Stimulated activated CD4-positive, alpha-beta T cell treated with anti-CD3 and anti-CD28 coated beads, Interleukin-1b, Interleukin-23, amount 100 ng/mL, for 4 hours (primary cell): ENCODE data around the gene KIF26A.
"Not testable (repeated sequence)": the region's sequence is repeated elsewhere in the genome, so short reads cannot be mapped to it uniquely, and the experiment has no call there.

Experiments used
- DNase-seq, 2 donors: peaks; one replicate each; pipeline ENCODE4 v3.0.0-alpha.2; 2020; ENCODE audit warnings: low read depth in 2 of 2

Gene KIF26A

GRCh38 chr14:104208331-104208730 is 69.9 kb downstream of the KIF26A start:
- not testable (repeated sequence) for DNase-seq

DNA sequence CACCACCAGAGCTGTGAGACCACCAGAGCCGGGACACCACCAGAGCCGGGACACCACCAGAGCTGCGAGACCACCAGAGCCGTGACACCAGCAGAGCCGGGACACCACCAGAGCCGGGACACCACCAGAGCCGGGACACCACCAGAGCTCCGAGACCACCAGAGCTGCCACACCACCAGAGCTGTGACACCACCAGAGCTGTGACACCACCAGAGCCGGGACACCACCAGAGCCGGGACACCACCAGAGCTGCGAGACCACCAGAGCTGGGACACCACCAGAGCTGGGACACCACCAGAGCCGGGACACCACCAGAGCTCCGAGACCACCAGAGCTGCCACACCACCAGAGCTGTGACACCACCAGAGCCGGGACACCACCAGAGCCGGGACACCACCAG is 70.7 kb downstream of the KIF26A start:
- not testable (repeated sequence) for DNase-seq

DNA sequence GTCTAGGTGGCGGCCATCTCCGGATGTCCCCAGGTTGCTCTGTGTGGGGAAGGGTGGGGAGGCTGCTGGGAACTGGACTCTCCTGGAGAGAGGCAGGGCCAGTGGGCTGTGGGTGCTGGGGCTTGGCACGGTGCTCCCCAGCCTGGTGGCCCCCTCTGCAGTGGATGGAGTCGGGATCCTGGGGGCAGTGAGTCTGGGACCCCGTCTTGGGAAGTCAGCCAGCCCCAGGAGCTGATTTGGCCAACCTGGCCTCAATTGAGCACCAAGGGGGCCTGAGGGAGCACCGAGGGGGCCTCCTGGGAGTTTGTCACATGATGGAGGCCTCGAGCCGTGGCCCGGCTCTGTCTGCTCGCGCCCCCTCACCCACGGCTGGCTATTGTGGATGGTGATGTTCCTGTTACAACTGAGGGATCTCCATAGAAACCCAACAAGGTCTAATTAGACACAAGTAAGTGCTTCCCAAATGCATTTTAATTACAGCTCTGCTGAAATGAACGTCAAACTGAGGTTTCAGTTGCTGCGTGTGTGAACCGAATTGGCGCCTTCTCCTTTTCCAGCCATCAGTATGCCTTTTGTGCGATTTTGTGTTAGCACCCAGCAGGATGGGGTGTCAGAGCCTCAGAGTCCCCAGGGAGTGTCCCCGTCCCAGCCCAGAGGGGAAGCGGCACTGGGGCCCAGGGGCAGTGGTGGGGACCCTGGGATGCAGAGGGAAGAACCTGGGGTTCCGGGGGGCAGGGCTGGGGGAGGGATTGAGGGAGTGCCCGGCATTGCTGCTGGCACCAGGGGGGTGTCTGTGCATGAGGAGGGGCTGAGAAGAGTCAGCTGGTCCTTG is 71.8 kb downstream of the KIF26A start:
- DNase-seq: no peak

DNA sequence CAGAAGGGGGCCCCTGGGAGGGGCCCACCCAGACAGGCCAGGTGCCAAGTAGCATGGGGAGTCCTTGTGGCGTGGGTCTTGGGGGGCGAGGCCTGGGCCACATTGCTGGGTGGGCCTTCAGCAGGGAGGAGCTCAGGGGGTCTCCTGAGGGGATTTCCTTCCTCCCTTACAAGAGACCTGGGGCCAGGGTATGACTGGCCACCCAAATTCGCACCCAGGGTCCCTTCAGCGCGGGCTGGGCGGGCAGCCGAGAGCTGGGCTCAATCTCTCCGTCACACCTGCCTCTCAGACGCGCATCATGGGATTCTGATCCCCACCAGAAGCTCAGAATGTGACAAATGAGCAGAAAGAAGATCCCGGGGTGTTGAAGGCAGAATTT is 72.4 kb downstream of the KIF26A start:
- no peak for DNase-seq

GRCh38 chr14:104211215-104211614 is 72.8 kb downstream of the KIF26A start:
- DNase-seq: no peak

- DNase-seq: no peak
Observed at GRCh38 chr14:104211741-104212140, 73.4 kb downstream of the KIF26A start.

- DNase-seq: no peak
Observed at GRCh38 chr14:104212206-104213095, 74.1 kb downstream of the KIF26A start.

GRCh38 chr14:104213301-104214034 is 75.1 kb downstream of the KIF26A start:
- DNase-seq: no peak

GRCh38 chr14:104214431-104215218 is 76.2 kb downstream of the KIF26A start:
- no peak for DNase-seq

DNA sequence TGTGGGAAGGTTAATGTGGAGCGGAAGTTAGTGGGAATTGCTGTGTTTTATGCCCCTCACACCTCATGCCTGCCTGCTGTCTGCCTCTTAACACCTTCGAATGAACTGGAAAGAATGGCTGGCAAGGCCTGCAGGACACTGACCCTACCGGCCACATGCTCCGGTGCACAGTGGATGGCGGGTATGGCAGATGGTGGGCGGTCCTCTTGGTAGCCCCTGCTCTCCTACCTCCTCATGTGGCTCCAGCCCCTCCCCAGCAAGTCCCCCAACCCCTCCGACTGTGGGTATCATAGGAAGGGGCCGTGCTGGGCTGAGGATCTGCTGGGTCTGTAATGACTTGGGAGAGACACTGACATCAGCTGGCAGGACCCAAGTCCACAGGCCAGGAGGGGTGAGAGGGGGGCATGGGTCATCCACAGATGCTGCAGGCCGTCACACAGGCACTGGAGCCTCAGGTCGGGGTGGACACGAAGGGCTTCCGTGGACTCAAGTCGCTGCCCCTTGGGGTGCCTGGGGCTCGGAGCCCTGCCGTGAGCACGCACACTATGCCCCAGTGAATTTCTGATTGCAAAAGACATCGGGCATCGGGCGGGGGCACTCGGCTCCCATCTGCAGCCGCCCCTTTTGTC is 77.4 kb downstream of the KIF26A start:
- no peak for DNase-seq

DNA sequence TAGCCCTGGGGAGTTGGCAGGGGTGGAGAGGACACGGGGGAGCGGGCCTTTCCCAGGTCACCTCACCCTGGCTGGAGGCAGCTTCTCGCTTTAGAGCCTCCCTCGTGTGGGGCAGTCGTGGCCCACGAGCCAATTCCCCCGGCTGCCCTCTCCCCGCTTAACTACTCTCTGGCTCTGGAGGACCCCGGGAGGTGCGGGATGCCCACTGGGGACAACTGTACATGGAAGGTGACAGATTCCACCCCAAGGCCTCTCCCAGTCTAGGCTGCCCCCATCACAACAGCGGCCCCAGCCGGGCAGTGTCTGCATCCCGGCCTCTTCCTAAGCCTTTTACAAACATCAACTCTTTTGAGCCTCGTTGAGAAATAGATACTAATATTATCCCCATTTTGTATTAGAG is 78.1 kb downstream of the KIF26A start:
- no peak for DNase-seq

DNA sequence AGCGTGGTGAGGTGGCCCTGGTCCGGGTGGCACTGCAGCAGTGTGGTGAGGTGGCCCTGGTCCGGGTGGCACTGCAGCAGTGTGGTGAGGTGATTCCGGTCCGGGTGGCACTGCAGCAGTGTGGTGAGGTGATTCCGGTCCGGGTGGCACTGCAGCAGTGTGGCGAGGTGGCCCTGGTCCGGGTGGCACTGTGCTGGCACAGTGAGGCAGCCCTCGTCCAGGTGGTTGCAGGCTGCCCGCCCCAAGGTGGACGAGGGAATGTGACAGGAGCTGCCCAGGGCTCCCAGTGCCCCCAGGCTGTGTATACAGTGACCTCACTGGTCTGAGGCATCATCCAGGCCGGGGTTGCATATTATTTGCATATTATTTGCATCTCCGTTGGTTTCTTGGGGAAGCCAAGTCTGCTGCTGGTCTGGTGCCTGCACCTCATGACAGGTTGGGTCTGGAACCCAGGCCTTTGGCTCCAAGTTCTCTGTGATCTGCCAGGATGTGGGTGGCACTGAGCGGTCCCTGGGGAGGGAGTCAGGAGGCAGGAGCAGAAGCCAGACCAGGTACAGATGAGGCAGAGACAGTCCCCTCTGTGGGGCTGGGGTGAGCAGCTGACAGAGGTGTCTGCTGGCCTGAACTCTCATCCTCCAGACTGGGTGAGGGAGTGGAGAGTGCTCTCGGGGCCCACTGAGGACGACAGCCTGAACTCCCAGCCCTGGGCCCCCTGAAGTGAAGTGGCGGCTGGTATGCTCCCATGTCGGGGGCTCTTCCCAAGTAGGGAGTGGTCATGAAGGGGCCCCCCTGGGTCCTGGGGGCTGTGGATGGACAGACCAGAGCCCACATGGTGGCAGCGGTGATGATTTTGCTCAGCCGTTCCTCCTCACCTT is 79.3 kb downstream of the KIF26A start:
- no peak for DNase-seq

DNA sequence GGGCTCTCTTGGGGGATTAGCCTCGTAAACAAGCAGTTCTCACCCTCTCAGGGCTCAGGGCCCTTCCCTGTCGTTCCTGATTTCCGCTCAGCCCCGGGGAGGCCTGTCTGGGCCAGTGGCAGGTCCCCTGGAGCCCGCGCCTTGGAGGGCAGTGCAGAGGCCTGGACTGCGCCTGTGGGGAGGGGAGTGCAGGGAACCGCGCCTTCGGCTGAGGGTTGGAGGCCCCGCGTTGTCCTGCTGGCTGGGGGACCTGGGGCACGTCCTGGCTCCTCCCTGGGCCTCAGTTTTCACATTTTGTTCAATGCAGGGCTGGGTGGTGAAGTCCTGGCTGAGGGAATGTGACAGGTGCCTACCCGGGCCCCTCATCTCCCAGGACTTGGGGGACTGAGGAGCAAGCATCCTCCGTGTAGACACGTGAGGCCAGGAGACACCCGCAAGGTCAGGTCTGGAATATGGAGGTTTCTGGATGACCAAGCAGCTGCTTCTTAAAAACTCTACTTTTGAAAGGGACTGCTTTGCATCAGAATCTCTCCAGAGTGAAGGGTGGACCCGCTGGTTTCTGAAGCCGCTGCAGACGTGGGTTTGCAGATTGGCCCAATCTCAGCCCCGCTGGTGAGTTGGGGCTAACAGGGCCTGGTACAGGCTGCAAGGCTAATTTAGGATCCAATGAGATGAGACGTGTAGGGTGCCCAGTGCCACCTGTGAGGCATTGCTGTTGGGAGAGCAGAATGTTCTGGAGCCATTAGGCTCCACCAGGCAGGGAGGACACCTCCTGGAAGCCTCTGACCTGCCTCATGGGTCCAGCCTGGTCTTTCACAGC is 80.2 kb downstream of the KIF26A start:
- no peak for DNase-seq

DNA sequence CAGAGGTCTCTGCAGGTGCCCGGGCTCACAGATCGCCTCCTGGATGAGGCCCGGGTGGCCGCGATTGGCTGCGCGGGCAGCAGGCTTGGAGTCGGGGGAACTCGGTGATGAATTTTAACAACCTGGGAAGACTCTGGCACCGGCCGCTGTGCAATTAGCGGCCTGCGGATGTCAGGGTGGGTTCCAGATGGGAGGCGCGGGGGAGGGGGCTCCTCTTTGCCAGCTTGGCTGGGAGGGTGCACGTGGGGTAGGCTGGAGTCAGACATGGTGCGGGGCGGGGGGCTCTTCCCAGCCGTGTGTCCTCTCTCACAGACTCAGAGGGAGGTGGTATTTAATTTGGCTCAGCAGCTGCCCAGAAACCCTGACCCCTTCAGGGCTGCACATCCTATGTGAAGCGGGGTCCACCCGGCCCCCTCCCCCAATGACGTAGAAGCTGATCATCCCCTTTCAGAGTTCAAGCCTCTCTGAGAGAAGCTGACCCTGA is 81.4 kb downstream of the KIF26A start:
- DNase-seq: no peak

DNA sequence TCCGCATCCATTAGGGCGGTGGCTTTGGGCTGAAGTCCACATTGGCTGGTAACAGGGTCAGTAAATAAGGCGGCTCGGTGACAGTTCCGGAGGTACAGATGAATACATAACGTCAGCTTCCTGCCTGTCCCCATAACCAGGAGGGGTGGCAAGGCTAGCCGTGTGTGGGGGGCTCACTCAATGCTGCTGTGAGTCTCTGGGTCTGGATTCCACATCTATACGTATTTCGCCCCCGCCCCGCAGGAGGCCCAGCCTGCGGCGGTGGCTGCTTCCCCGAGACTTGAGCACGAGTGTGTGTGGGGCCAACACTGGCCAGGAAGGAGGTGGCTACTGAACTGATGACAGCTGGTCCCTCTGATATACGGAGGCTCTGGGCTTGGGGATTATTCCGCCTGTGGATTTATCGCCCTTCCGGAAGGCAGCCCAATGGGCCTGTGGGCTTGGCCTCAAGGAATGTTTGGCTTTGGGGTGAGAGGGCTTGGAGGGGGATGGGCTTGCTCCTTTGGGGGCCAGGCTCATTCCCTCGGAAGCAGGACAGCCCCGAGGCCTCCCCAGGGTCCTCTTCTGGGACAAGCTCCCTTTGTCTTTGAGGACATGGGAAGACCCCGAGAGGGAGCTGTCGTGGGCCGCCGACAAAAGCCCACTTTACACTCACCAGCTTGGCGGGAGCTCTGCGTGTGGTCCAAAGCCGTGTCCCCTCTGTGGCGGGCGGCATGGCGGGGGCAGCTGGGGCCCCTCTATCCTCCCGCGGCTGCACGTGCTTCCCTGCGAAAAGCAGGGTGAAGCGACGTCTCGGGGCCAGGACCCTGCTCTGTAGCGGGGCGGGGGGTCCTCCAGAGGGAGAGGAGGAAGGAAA is 82.1 kb downstream of the KIF26A start:
- DNase-seq: no peak

GRCh38 chr14:104221071-104221625 is 82.8 kb downstream of the KIF26A start:
- no peak for DNase-seq

DNA sequence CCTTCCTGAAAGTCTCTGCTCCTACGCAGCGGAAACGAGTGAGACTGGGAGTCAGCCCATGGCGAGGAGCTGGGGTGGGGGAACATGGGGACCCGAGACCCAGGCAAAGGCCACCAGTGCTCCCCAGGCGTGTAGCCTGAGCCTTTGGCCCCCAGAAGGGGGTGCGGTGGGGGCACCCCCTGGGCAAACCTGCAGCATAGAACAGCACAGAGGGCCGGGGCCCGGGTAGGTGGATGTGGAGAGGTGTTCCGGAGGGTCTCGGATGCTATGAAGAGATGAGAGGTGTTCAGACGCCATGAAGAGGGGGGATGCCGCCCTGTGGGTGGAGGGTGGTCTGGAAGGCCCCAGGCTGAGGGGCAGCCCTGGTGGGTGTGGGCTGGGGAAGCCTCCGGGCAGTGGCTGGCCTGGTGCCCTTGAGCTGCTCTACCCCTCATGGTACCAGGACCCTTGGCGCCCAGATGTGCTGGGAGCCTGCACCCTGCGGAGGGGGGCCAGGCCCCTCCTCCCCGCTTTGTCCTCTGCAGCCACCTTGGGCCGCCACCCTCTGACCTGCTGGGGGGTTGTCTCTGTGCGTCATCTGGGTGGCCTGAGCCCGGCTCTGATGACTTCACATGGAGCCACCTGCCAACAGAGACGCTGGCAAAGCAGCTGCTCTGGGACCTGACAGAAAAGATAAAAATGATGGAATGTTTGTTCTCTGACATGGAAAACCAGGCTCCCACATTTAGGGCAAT is 83.4 kb downstream of the KIF26A start:
- DNase-seq: no peak
